T-helper 2 cell treated with Interferon-gamma antibody and Interleukin-4, amounts not matched to agents 100 ng/mL and 5 ng/mL, for 36 hours (primary cell): ENCODE data around the gene APOM. TPM values are rescaled to one million over a fixed set of nuclear protein-coding genes. Genes with fewer than 3 reads are reported as not detected.

Experiments used
- intact Hi-C: fragments of 100-400 bp; cut with micrococcal nuclease; formaldehyde crosslinking; loops from one replicate; pipeline ENCODE4 v1.15.1; 2023
- total RNA-seq: library from RNA; stranded (reverse); gene quantifications from 2 replicates; pipeline ENCODE4 v1.2.3, GENCODE V29; 2022

Gene APOM
- total RNA-seq, 1 donor from 2014 or later, result 3.0 TPM

DNA sequence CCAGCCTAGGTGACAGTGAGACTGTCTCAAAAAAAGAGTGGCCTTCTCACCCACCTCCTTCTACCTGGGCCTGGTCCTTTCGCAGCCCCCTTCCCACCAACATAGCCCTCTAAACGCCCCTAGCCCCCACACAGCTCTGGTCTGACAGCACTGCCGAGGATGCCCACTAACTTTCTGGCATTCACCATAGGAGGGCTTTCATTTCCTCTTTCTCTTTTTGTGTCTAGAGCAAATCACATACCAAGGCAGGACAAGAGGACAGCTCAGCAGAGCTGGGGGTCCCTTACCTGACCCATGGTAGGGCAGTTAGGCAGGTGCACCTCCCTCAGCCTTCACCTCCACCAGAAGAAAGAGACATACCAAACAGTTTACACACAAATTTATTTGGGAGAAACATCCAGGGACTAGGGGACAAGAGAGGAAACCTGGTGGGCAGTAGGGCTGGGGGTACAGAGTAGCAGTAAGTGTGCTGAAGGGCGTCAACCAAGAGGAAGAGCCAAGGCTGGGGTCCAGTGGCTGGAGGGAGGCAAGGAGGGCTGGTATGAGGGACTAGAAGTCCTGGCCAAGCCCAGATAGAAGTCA, 20.7 kb downstream of the APOM start:
- intact Hi-C loops, result loop anchor here (2.0 kb wide), 1 partner anchor 26 kb away; the partner anchor contains the start of gene ABHD16A

DNA sequence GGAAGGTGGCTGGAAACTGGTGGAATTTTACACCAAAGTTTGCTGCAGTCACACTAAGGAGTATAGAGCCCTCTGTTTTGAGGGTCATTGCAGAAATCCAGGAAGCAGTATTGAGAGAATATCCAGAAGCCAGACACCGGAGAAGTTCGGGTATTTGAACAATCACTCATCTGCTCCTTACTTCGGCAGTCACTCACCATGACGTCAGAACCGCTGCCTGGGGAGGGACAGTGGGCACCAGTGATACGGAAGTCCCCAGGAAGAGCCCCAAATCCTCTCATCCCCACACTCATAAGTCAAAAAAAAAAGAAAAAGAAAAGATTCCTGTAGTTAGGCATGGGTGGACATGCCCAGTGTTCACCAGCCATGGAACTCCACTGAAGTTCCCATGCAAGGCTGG, 21.2 kb downstream of the APOM start:
- intact Hi-C loops, result loop anchor here (2.0 kb wide), 1 partner anchor 26 kb away; the partner anchor contains the start of gene ABHD16A

DNA sequence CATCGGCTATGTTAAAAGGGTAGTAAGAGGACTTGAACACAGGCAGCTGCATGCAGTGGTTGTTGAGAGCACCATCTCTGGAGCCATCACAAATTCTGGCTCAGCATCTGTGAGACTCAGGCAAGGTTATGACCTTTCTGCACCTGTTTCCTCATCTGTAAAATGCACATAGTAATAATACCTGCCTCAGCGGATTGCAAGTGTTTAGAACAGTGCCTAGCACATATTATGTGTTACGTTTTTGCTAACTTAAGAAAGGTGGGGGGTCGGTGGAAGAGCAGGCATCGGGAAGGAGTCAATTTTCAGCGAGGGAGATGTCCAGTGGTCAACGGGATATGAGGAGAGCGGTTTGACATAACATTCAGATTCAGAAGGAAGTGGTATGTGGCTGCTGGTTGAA, 22.3 kb downstream of the APOM start:
- intact Hi-C loops, result loop anchor here (2.0 kb wide), 1 partner anchor 25 kb away; the partner anchor contains the start of gene ABHD16A

DNA sequence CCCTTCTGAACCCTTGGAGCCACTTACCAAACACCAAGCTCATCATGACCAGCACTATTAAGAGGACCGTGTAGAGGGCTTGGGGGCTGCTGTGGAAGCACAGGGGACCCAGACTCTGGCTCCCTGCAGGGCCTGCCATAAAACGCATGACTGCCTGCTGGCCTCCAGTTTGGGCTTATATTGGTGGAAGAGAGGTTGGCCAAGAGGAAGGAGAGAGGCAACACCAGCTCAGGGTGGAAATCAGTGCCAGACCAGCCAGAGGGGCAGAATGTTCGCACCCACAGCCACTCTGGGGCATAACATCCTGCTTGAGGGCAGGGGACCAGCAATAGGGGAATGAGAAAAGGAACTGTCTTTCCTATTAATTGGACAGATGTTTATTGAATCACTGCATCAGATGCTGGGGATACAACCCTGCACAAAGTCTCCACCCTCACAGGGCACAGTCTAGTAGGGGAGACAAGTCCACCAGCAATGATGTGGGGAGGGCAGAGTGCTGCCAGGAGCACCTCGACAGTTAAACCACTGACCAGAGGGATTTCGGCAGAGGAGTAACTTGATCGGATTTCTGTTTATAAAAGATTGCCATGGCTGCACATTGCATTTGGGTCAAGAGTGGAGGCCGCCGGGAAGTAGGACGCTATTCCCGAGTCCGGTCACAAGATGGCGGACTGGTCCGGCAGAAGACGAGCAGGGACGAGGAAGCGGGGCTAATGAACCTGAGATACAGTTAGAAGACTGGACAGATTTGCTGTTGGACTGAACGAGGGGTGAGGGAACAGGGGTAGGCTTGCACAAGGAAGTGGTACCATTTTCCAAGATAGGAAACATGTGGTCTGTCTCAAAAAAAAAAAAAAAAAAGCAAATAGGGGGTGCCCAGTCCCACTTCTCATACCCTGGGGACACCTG, 24.8 kb downstream of the APOM start, which contains the start of gene LY6G5C:
Gene LY6G5C, minus strand, starts transcription at position 842 of the 909 bp plus-strand sequence. Its CDS starts 694 bp downstream, at position 148.
- intact Hi-C loops, result loop anchor here (2.0 kb wide), 2 partner anchors 48 to 150 kb away; partner anchors contain the start of gene DDAH2

DNA sequence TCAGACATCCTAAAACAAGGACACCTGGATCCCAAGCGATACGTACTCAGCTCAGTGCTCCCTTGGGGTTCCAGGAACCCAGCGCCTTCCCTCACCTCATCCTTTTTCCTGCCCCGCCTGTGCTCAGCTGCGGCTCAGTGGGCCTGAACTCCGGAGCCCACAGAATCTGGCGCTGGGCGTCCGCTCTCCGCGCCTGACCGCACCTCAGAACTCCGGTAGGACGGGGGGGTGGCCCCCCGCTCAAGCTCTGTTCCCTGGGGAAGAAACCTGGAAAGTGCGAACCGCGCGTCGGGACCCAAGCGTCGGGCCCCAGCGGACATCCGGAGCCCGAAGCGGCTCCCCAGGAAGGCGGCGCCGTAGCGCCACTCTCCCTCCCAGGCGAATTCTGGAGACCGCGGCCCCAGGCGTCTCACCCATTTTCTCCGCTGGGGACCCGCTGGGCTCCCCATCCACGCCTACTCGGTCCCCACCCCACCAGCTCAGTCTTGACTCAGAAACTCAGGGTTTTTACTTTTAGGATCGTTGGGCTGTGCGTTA, 25.5 kb downstream of the APOM start:
- intact Hi-C loops, result loop anchor here (2.0 kb wide), 2 partner anchors 48 to 150 kb away; partner anchors contain the start of gene DDAH2

DNA sequence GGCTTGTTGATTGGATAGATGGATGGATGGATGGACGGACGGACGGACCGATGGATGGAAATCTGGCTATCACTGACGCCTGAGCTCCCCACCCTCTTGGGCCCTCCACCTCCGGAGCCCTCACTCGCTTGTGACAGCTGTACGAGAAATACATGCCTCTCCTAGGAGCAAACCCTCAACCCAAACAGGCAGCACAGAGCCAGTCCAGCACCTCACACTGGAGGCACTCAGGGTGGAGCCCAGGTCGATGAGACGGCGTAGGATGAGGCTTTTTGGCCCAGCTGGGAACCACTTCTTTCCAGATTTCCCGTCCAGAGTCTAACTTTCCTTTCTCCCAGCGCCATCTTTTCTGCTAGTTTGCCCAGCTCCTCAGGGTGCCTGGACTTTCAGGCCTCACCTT, 27.9 kb downstream of the APOM start:
- intact Hi-C loops, result no loop called here

DNA sequence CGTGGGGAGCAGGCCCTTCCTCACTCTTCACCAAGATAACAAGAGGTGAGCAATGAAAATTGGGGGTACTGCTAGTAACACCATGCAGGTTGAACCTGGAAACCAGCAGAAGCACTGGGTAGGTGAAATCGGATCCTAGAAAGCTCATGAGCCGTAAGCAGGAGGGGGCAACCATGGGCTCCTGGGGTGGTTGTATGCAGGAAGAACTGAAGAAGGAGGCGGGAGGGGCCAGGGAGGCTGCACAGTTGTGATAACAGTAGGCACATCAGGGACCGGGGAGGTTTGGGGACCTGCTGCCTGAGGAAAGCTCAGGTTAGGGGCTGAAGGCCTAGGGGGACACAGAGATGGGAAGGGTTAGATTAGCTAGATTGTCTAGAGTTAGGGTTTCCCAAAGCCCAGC, 30.8 kb downstream of the APOM start:
- intact Hi-C loops, result no loop called here

DNA sequence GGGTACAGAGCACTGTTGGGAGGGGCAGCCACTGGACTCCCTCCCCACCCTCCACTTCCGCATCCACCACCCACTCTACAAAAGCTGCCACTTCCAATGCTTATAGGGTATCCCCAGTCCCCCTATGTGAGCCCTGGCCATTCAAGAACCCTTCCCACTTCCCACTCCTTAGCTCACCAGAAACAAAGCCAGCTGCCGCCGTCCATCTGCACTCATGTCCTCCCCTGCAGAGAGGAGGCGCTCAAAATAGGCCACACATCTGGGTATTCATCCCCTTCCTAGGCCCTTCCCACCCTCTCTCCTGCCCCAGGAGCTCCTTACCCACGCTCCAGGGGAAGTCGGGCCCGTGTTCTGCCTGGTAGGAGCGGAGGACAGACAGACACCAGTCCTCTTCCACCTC, 31.6 kb downstream of the APOM start:
- intact Hi-C loops, result no loop called here

DNA sequence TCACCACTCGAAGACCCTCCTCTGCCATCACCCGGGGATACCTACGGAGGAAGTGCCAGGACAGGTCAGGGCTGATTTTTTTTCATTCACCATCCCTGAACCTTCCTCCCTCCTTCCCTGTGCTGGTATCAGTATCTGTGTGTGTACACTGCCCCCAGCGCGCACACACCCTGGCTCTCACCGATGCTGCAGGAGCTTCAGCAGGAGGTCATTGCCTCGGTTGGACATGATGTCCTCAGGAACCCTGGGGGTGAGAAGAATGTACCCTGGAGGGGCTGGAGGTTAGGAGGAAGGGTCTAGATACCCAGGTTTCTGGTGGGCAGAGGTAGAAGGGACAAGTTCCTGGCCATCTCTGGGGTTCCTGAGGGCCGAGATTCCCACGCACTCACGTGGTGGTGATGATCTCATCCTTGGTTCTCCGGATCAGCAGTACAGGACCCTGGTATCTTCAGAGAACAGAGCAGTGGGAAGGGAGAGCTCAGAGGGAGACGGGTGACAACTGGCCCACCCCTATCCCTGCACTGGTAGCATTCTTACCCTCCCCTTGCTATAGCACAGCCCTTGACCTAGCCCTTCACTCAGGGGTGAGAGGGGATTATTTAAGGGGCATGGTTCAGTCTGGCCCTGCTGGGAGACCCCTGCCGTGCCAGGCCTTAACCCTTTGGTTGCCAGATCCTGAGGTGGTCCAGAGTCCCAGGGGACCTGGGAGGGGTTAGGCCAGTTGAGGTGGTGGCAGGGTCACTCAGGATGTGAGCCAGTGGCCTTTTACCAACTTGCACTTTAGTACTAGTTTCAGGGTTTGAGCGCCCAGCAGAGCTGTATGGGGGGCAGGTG, 32.4 kb downstream of the APOM start:
- intact Hi-C loops, result no loop called here

DNA sequence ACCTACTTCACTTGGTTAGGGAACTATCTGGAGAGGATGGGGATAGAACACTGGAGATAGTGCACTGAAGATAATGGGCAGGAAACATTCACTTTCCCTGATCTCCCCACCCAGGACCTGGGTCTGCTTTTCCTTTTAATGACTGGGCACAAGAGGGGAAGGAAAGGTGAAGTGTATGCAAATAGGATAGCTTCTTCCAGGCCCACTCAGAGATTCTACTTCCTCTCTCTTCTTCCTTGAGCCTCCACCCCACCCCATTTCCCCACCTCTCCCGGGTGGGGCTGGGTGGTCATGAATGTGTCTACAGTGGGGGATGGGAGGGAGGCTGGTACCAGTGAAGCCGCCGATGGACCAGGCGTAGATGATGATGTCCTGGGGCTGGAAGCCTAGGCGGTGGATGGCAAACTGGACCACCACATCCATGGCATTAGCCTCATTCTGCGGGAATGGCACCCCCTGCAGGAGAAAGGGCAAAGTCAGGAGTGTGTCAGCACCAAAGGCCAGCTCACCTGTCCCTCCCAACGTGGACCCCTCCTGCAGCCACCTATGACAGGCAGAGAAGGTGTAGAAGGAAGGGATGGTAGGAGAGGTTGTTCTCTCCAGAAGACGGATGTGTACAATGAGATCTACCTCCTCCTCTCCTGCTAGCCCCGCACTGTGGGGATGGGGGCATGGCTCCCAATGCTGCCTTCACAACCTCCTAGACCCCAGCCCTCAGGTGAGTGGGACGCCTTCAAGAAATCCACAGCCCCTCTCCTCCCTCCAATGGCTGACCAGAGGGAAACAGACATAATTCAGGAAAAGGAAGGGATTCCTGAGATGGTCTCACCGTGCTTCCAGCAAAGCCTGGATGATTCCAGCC, 33.8 kb downstream of the APOM start:
- intact Hi-C loops, result no loop called here

DNA sequence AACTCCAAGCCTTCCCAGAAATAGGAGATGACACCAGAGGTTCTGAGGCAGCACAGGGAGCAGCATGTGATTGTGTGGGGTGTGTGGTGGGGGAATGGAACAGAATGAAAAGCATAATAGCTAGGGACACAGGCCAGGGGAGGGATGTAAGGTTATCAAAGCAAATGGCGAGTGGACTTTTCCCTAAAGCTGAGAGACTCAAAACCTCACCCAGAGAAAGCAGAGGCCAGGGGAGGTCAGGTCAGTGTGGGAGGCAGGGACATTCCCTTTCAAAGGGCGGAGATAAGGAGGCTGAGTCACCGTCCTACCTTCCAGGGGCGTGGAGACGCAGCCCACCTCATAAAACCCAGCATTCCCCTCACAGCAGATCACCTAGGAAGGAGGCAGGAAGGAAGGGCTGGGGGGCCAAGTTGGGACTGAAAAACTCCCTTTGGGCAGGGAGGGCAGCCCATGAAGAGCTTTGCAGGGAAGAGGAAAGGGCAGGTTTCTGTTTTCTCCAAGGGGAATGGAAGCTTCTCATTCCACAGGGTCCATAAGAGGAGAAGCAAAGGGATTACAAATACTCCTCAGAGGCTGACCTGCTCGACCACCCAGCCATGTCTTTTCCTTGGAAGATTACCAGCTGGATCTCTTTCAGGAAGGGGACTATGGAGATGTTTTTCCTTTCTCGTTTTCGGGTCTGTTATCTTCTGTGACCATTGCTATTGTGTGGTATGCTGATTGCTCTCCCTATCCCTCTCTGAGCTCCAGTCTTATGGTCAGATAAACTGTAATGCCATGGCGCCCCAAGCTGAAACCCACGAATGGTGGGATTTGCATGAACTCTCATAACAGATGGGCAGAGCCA, 34.8 kb downstream of the APOM start:
- intact Hi-C loops, result no loop called here

DNA sequence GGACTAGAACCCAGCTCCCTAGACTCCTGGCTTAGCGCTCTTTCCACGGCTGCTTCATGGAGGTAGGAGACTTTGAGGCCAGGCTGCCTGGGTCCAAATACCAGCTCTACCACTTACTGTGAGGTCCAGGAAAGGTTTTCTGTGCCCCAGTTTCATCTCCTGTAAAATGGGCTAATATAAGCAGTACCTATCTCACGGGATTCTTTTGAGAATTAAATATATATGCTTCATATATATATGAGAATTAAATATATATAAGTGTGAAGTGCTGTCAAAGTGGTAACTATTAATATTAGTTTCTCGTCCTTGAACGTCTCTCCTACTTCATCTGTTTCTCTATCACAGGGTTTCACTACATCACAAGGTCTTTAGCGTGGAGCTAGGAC, 35.4 kb downstream of the APOM start:
- intact Hi-C loops, result no loop called here

DNA sequence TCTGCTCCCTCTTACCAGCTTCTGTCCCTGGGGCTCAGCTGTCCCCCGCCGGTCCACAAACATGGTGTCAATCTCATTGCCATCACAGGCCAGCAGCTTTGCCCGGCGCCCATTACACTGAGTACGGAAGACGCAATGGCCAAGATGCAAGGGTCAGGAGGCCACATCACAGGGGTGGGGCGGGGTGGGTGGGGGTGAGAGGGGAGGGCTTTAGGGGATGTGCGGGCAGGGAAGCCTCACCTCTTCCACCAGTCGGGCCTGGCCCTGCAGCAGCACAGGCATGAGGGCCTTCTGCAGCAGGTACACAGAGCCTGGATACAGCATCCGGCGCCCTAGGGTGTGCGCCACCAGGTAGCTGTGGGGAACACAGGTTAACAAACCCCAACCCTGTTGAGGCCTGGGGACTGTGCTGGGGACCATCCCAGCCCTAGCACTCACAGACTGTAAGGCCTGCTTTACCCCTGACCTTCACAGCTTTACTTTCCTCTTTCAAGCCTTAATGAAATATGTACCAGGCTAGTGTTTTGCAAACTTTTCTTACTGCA, 35.9 kb downstream of the APOM start:
- intact Hi-C loops, result no loop called here

DNA sequence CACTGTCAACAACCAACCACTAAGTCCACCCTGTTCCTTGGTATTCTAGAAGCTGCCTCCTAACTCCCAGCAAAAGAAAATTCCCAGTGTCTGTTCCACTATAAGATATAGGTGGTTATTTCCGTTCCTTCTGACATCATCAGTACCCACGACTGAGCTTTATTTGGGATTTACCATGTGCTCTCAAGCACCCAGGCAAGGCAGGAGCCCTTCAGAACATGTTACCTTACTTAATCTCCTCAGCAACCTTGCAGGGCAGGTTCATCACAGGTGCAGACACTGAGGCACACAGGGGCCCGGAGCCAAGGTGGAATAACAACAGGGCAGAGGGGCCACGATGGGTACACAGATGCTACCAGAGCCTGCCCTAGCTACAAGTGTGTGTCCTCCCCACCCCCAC, 36.7 kb downstream of the APOM start:
- intact Hi-C loops, result no loop called here

DNA sequence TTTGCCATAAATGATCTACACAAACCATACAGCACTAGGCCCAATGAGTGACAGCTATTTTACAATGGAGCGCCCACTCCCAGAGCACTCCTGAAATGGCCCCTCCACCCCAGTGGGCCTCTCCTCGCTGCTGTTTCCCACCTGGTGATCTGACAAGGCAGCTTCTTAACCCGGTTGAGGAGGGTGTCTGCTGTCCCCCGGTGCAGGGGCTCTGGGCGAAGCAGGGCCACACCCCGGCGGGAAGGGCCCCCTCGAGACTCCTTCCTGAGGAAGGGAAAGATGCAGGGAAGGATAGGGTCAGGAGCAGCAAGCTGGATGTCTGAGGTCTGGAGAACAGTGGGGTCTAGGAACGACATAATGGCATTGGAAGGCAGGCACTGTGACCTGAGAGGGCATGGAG, 37.2 kb downstream of the APOM start:
- intact Hi-C loops, result no loop called here

DNA sequence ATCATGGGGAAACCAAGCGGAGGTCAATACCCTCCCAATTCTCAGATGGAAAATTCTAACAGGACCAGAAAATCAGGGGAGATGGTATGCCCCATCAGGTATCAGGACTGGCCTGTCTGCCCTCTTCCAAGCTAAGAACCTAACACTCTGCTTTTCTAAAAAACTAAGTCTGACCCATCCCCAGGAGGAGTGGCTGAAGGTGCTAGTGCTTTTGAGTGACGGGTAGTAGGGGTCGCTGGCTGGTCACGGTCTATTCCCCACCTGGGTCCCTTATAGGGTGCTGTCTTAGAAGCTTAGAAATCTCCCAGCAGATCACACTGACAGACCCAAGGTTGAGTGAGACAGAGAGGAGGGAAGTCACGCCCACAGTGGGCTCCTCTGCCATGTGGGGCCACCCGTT, 37.8 kb downstream of the APOM start:
- intact Hi-C loops, result no loop called here

DNA sequence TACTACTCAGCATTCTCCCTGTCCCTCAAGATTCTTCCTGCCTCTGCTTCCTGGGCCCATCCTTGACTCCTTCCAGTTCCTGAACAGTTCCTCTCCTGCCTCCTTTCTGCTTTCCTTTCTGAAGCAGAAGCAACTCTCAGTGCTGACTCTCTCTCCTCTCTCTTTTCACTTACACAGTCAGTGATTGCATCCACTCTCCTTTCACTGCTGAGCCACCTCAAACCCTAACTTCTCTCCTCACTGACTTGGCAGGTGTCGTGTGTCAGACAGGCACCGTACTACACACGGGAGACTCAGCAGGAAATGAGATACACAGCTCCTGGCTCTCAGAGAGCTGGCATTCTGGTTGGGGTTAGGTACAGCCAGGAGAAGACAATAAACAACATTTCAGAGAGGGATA, 41.9 kb downstream of the APOM start:
- intact Hi-C loops, result no loop called here

DNA sequence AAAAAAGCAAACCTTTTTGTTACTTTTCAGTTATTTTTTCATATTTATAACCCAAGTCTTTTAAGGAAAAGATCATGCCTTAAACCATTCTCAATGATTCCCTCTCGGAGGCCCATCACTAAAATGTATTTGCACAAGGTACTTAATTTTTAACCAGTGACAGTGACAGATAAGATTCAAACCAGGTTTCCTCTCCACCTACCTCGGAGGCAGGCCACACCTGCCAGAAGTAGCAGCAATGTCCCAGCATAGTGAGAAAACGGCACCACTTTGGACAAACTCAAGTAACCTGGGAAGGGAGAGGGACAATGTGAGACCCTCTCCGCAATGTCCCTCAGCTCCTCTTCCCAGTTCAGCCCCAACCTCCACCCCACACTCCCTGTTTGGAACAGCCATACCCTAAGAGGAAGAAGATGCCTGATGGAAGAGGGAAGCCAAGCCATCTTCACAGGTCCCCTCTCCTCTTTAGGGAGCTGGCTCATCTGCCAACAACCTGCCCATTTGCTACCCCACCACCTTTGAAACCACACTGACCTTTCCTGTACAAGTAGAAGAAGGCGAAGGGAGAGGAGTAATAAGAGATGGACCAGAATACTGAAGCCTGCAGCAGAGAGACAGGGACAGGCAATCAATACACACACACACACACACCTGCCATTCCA, 45.2 kb downstream of the APOM start:
- intact Hi-C loops, result no loop called here
